K562 treated with DMSO at 1 percent for 4 hours (cell line): ENCODE data around the gene TTC21A. TPM values are rescaled to one million over a fixed set of nuclear protein-coding genes. Genes with fewer than 3 reads are reported as not detected.

Experiments used
- total RNA-seq: library from RNA; unstranded; fragments of 300-600 nt; gene quantifications from 2 replicates; pipeline ENCODE4 v1.2.3, GENCODE V29; 2022; ENCODE audit not compliant: insufficient read depth

TTC21A gene
- total RNA-seq, result 0.39 and 5.0 TPM in 2 replicates

GRCh38 chr3:39107388-39108199 lies at the start of gene TTC21A, which contains the start of gene GORASP1:
Gene TTC21A (plus strand): TSS chr3:39107680. CDS start chr3:39107838, 158 bp downstream.
Gene GORASP1 (minus strand): TSS chr3:39107627. CDS start chr3:39107541, 86 bp downstream.

Other genes with a start within 250 kb of the TTC21A start
- not detected in 2 replicates for gene SCN11A, start 55.7 kb upstream of the TTC21A start, total RNA-seq
- gene WDR48, start 55.7 kb upstream of the TTC21A start, total RNA-seq, result 20.1 and 21.2 TPM in 2 replicates
- 67.8 and 69.0 TPM in 2 replicates for gene GORASP1, start 53 bp upstream of the TTC21A start, total RNA-seq
- 23.3 and 31.1 TPM in 2 replicates for gene CSRNP1, start 45.9 kb downstream of the TTC21A start, total RNA-seq
- not detected in 2 replicates for gene XIRP1, start 84.9 kb downstream of the TTC21A start, total RNA-seq
- gene CX3CR1, start 172.4 kb downstream of the TTC21A start, total RNA-seq, result 0.24 TPM in 1 of 2 replicates, not detected in the other
- gene CCR8, start 222.0 kb downstream of the TTC21A start, total RNA-seq, result not detected in 2 replicates